Measurements from ENCODE around the gene RNF144A. TPM values are rescaled to one million over a fixed set of nuclear protein-coding genes. Genes with fewer than 3 reads are reported as not detected.

RNF144A gene
- total and polyA plus RNA-seq, 8 donors, result 1.4 to 71.4 (median 5.6) TPM

DNA sequence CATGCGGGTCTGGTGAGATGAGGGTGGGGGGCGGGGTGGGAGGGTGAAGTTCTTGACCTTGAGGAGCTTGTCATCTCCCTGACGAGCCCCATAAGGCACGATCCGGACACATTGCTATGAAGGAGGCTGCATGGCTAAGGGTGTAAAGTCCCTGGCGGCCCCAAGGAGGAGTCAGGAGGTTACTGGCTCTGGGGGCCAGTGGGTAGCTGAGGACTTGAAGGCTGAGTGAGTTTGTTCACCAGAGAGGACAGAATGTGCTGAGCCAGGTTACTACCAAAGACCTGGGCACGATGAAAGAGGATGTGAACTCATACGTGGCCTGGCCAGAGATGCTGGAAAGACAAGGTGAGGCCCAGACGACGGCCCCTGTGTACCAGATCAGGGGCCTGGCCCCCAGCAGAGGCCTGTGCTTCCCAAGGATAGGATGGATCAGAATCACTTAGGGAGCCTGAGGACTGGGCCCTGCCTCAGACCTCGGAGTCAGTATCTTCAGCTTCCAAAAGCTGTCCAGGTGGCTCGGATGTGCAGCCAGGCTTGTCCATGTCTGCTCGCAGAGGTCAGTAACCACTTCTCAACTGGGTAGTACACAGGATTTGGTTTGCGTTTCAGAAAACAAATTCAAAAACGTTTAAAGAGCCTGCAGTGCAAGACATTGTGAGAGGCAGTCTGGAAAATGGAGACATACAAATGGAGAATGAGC is 110.9 kb downstream of the RNF144A start:
- DNase-seq, result no peak
- Histone ChIP-seq H3K27ac (no peak overlapping the region), H3K36me3 (peaks cover 0 to 34% (median 25%) of the 10 kb centered on the region in 4 donors), H3K4me3 (no peak overlapping the region), H3K4me1 (peaks cover 12 to 30% (median 23%) of the 10 kb centered on the region in 4 donors), H3K27me3 (no peaks in the 10 kb centered on the region), H3K9me3 (no peaks in the 10 kb centered on the region)
- WGBS, 5 donors, result 79 to 89% (median 84%) methylated on average over 15 of the region's 15 CpGs
- intact Hi-C loops (cut with DNase I; ENCODE audit: low total_unique reads), result no loop called here
- TF ChIP-seq POLR2A (IDR thresholded peaks at IDR 0.05) (no peak), EP300 (IDR thresholded peaks at IDR 0.05) (no peak), CTCF (IDR thresholded peaks at IDR 0.05) (no peak), POLR2AphosphoS5 (IDR thresholded peaks at IDR 0.05) (no peak)

GRCh38 chr2:7028846-7029245 is 111.6 kb downstream of the RNF144A start:
- no peaks in the 10 kb centered on the region for H3K27me3 ChIP-seq
- DNase-seq, result no peak
- no peak overlapping the region for H3K4me3 ChIP-seq
- peaks cover 0 to 41% (median 28%) of the 10 kb centered on the region in 4 donors for H3K36me3 ChIP-seq
- H3K27ac ChIP-seq, result no peak overlapping the region
- intact Hi-C loops (cut with DNase I; ENCODE audit: low total_unique reads), result no loop called here
- WGBS, 5 donors, result 69 to 93% (median 86%) methylated on average over 6 of the region's 6 CpGs
- H3K9me3 ChIP-seq, result no peaks in the 10 kb centered on the region
- TF ChIP-seq POLR2A (IDR thresholded peaks at IDR 0.05), result no peak
- no peak for TF ChIP-seq CTCF (IDR thresholded peaks at IDR 0.05)
- no peak for TF ChIP-seq EP300 (IDR thresholded peaks at IDR 0.05)
- peaks cover 4 to 22% (median 17%) of the 10 kb centered on the region in 4 donors for H3K4me1 ChIP-seq

GRCh38 chr2:7029291-7030059 is 112.3 kb downstream of the RNF144A start:
- Histone ChIP-seq H3K27me3 (no peaks in the 10 kb centered on the region), H3K9me3 (no peaks in the 10 kb centered on the region), H3K36me3 (peaks cover 0 to 41% (median 23%) of the 10 kb centered on the region in 4 donors), H3K4me3 (no peak overlapping the region), H3K27ac (no peak overlapping the region), H3K4me1 (peaks cover 4 to 17% (median 14%) of the 10 kb centered on the region in 4 donors)
- intact Hi-C loops (cut with DNase I; ENCODE audit: low total_unique reads), result no loop called here
- no peak for DNase-seq
- WGBS, 5 donors, result 81 to 89% (median 86%) methylated on average over 10 to 13 of the region's 13 CpGs
- TF ChIP-seq POLR2AphosphoS5 (IDR thresholded peaks at IDR 0.05) (no peak), POLR2A (IDR thresholded peaks at IDR 0.05) (no peak), CTCF (IDR thresholded peaks at IDR 0.05) (no peak), EP300 (IDR thresholded peaks at IDR 0.05) (no peak)

DNA sequence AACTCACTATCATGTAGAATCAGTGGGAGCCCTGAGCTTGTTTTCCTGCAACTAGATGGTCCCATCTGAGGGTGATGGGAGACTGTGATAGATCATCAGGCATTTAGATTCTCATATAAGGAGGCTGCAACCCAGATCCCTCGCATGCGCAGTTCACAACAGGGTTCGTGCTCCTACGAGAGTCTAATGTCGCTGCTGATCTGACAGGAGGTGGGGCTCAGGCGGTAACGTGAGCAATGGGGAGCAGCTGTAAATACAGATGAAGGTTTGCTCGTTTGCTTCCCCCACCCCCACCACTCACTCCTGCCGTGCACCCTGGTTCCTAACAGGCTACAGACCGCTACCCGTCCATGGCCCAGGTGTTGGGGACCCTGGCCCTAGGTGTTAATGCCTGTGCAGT is 113.6 kb downstream of the RNF144A start:
- no peaks in the 10 kb centered on the region for H3K27me3 ChIP-seq
- intact Hi-C loops (cut with DNase I; ENCODE audit: low total_unique reads), result no loop called here
- DNase-seq, result no peak
- no peak for TF ChIP-seq EP300 (IDR thresholded peaks at IDR 0.05)
- no peak for TF ChIP-seq POLR2AphosphoS5 (IDR thresholded peaks at IDR 0.05)
- no peak for TF ChIP-seq CTCF (IDR thresholded peaks at IDR 0.05)
- TF ChIP-seq POLR2A (IDR thresholded peaks at IDR 0.05), result no peak
- H3K4me1 ChIP-seq, result peaks cover 4 to 17% (median 14%) of the 10 kb centered on the region in 4 donors
- H3K36me3 ChIP-seq, result peaks cover 0 to 34% (median 19%) of the 10 kb centered on the region in 4 donors
- no peaks in the 10 kb centered on the region for H3K9me3 ChIP-seq
- no peak overlapping the region for H3K27ac ChIP-seq
- WGBS, 5 donors, result 86 to 94% (median 89%) methylated on average over 11 of the region's 11 CpGs
- H3K4me3 ChIP-seq, result no peak overlapping the region

Measured in stomach (tissue), 9 donors.